Stimulated activated CD8-positive, alpha-beta memory T cell treated with anti-CD3 and anti-CD28 coated beads, Interleukin-15, amount 100 ng/mL, for 4 hours (primary cell): ENCODE data around the gene ADARB2.
"Not testable (repeated sequence)": the region's sequence is repeated elsewhere in the genome, so short reads cannot be mapped to it uniquely, and the experiment has no call there.

Experiments used
- DNase-seq, 2 donors: peaks; one replicate each; pipeline ENCODE4 v3.0.0-alpha.2; 2020; ENCODE audit warnings: low read depth in 2 of 2

ADARB2 gene

GRCh38 chr10:1175956-1176565 is 561.3 kb downstream of the ADARB2 start:
- DNase-seq, result no peak

DNA sequence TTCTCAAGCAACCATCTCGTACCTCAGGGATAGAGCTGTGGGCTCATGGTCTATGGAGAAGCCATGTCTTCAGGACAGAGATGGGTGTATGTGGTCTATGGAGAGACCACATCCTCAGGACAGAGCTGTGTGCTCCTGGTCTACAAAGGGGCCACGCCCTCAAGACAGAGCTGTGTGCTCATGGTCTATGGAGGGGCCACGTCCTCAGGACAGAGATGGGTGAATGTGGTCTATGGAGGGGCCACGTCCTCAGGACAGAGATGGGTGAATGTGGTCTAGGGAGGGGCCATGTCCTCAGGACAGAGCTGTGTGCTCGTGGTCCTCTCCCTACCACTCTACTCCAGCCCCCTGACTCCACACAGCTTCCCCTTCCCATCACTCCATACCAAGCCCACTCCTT is 563.3 kb downstream of the ADARB2 start:
- DNase-seq, result no peak

- DNase-seq, result no peak
Measured at GRCh38 chr10:1173091-1173490, 564.2 kb downstream of the ADARB2 start.

DNA sequence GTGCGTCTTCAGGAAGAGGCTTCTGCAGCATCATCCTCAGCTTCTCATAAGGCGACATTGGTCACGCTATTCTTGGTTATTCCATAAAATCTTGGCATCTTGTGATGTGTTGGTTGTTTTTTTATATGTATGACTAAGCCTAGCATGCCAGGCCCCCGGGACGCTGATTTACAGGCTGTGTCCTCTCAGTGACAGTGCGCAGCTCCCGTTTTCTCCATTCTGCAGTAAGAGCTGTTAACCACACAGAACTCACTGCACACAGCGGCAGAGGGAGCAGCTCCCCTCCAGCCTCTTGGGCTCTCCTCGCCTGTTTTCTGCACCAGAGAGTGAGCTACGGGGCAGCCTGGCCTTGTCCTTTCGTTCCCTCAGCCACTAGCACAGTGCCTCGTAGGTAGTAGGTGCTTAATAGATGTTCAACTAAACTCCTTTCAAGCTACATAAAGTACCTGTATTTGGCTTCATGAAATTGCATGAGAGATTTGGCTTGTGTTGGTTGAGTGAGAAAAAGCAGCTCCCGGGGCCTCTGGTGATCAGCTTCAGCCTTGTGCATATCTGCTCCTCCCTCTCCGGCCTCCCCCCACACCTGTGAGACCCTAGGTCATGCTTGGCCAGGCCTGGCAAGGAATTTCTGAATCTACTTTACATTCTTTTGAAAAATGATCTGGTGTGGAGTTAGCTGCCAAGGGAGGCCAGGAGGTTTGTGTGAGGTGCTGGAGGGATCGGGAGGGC is 564.9 kb downstream of the ADARB2 start:
- DNase-seq, result no peak

DNA sequence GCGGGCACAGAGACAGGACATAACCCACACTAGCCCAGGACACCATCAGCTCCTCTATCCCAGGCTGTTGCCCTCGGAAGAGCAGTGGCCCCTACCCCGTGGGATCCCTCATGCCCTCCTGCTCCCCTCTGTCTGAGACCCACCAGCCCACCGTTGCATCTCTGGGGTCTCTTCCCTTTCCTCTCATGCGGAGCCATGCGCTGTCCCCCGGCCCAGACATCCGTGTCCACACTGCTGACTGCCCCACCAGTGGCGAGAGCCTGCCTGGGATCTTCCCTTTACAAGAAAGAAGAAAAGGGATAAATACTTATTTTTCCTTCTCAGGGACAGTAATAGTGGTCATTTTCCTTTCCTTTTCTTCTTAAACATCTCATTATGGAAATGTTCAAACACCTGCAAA is 565.7 kb downstream of the ADARB2 start:
- DNase-seq, result no peak

GRCh38 chr10:1171182-1171581 is 566.1 kb downstream of the ADARB2 start:
- DNase-seq, result no peak

DNA sequence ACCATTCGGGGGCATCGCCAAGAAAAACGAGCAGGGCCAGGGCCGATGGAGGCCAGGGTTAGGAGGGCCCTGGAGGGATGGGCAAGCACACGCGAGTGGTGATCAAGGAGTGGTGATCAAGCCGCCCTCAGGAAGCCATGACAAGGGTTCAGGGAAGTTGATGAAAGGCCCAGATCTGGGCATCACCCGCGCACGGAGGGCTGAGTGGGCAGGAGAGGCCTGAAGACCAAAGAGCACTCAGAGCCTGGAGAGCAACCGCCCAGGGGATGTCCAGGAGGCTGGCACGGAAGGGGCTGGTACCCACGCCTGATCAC is 566.5 kb downstream of the ADARB2 start:
- DNase-seq, result no peak

- DNase-seq, result no peak
Measured at GRCh38 chr10:1169981-1170866, 567.1 kb downstream of the ADARB2 start.

- DNase-seq, result no peak
Measured at GRCh38 chr10:1169186-1169885, 568.0 kb downstream of the ADARB2 start.

- DNase-seq, result no peak
Measured at GRCh38 chr10:1168763-1169162, 568.6 kb downstream of the ADARB2 start.

- no peak for DNase-seq
Measured at GRCh38 chr10:1166828-1167275, 570.5 kb downstream of the ADARB2 start.

DNA sequence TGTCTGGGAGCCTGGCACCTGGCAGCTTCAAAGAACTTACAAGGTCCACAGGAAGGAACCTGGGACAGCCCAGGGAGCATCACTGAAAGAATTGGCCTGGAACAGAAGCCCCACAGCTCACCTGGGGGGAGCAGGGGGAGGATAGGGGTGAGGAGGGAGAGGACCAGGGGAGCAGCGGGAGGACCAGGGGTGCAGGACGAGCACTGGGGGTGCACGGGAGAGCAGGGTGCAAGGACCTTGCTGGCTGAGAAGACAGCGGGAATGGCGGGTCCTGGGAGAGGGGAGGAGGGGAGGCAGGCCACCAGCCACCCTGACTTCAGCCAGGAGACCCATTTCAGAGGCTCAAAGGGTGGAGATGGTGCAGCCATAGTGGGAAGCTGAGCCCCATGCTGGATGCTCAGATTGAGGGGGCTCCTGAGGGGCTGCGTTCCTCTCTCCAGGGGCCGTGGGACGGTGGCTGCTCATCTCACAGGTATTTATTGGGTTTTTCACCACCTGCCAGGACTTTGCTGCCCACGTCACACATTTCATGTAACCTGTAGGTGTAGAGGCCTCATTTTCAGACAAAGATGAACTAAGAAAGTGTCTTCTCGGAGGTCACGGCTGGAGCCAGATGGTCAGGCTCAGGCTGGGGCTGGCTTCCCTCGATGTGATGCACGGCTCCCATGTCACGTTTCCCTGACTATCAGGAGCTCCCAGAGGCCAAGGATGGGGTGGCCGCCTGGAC is 571.1 kb downstream of the ADARB2 start:
- no peak for DNase-seq

- DNase-seq, result no peak
Measured at GRCh38 chr10:1163831-1164230, 573.5 kb downstream of the ADARB2 start.

DNA sequence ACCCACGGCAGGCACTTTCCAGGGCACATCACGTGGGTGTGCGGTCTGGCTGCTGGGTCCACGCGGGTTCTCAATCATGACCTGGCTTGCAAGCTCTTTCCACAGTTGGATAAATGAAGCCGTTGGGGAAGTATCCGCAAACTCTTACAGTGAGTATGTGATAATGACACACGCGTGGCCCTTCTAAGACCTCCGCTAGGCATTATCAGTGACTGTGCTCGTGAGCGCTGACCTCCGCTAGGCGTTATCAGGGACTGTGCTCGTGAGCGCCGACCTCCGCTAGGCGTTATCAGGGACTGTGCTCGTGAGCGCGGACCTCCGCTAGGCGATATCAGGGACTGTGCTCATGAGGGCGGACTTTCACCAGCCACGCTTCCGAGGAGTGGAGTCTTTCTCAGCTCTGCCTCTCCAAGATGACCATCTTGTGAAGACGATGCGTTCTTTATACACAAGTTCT is 574.1 kb downstream of the ADARB2 start:
- no peak for DNase-seq

- DNase-seq, result no peak
Measured at GRCh38 chr10:1162481-1163203, 574.7 kb downstream of the ADARB2 start.

GRCh38 chr10:1161315-1161673 is 576.0 kb downstream of the ADARB2 start:
- DNase-seq, result not testable (repeated sequence)

DNA sequence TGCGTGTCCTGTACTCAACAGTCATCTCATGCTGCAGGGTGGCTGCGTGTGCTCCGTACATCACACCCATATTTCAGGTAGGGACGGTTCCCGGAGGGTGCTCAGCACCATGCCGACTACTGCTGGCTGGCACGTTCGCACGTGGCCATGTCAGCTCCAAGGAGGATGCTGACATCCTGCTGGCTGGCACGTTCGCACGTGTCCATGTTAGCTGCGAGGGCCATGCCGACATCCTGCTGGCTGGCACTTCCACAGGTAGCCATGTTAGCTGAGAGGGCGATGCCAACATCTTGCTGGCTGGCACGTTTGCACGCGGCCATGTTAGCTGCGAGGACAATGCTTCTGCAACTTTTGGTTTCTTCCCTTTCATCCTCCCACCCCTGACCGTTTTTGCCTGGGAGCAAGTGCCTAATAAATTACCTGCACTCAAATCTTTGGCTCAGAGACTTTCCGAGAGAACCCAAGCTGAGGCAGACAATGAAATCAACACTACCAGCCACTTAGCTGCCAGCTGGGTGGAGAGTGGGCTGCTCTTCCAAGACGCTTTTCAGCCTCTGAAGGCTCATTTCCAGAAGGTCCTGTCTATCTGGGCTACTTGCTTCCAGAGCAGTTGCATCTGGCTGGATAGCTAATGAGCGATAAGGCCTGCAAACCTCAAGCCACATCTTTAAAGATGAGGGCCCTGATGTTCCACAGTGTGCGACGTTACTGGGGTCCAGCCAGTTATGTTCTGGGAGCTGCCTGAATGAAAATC is 576.6 kb downstream of the ADARB2 start:
- DNase-seq, result no peak

DNA sequence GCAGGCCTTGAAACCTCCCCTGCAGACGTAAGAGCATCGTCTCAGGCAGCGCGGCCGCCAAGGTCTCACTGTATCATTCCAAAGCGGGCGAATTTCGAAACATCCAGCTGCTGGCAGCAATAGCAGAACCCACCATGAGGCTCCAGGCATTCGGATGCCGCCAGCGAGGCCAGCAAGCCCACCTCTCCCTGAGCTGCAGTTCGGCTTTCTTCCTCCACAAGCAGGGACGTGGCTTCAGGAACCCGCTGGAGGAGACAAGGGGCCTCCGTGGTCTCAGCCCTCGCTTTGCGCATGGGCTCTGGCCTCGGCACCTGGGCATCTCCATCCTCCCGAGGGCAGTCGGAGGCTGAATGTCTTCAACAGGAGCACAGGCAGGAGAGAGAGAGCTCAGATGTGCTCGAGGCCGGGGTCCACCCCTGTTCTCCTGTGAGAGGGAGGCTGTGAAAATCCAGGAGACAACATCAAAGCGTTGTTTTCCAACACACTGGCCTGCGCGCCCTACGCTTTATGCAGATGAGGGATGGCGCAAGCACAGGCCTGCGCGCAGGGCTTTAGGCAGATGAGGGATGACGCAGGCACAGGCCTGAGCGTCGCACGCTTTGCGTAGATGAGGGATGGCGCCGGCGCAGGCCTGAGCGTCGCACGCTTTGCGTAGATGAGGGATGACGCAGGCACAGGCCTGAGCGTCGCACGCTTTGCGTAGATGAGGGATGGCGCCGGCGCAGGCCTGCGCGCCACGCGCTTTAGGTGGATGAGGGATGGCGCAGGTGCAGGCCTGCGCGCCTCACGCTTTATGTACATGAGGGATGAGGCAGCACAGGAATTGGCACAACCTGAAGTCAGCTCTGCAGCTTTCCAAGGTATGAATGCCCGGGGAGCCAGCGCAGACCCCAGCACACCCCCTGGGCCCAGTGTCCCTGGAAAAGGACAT is 577.9 kb downstream of the ADARB2 start:
- DNase-seq, result no peak

DNA sequence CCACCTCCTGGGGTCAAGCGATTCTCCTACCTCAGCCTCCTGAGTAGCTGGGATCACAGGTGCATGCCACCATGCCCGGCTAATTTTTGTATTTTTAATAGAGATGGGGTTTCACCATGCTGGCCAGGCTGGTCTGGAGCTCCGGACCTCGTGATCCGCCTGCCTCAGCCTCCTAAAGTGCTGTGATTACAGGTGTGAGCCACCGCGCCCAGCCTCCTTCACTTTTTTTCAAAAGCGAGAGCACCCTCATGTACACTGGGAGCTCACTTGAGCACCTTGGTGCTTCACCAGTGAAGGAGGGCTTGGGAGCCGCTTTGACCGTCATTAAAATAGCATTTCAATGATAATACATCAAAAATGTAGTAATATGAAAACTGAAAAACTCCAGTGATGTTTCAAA is 578.8 kb downstream of the ADARB2 start:
- DNase-seq, result not testable (repeated sequence)
